Panc1 (cell line): ENCODE results near the gene PAQR4. TPM values are rescaled to one million over a fixed set of nuclear protein-coding genes. Genes with fewer than 3 reads are reported as not detected.

ENCODE experiments used
- ATAC-seq: fragments of 200-7000 bp; cut with Tn5 transposase; 2 replicates; pipeline ENCODE4 v1.9.1; 2020; ENCODE audit warnings: mild to moderate bottlenecking, moderate library complexity
- BruUV-seq: library from RNA; stranded (reverse); fragments of 400-500 nt; replicated peaks from 2 replicates; lab custom pipeline; 2021; lab: Mats Ljungman, UMichigan
- CTCF ChIA-PET: fragments of 300-600 bp; sonication (Branson Sonifier 250); formaldehyde crosslinking; loops from one replicate; lab custom pipeline; 2022; ENCODE audit warnings: antibody characterized with exemption; lab: Charles Lee
- POLR2A ChIA-PET: fragments of 300-600 bp; sonication (Branson Sonifier 250); formaldehyde crosslinking; loops from one replicate; lab custom pipeline; 2022; ENCODE audit warnings: antibody characterized with exemption; lab: Charles Lee
- DNase-seq: peaks from one replicate; pipeline ENCODE4 v3.0.0-alpha.2; 2010; ENCODE audit warnings: low read depth, low spot score
- H3K27ac ChIP-seq: 2 replicates; pipeline ENCODE4 v1.5.1; 2011; ENCODE audit warnings: mild to moderate bottlenecking, low read length, inconsistent platforms
- H3K27me3 ChIP-seq: fragments of 200-500 bp; sonication (Bioruptor generic); 2 replicates; pipeline ENCODE4 v1.6.0; 2014; ENCODE audit warnings: low read length, inconsistent platforms; ENCODE audit not compliant: control insufficient read depth, insufficient read depth
- H3K36me3 ChIP-seq: fragments of 200-500 bp; sonication (Bioruptor generic); 2 replicates; pipeline ENCODE4 v1.5.1; 2014; ENCODE audit warnings: inconsistent platforms, mild to moderate bottlenecking, low read length, moderate library complexity; ENCODE audit not compliant: control insufficient read depth, insufficient read depth
- H3K4me1 ChIP-seq: 2 replicates; pipeline ENCODE4 v1.5.1; 2011; ENCODE audit warnings: inconsistent platforms, mild to moderate bottlenecking, low read length, moderate library complexity; ENCODE audit not compliant: control insufficient read depth, insufficient read depth
- H3K4me3 ChIP-seq, 2 experiments: 2 replicates each; pipeline ENCODE4 v1.5.1; 2011 to 2012; ENCODE audit warnings: low read depth in 2 of 2, low read length in 2 of 2, mild to moderate bottlenecking in 2 of 2, inconsistent platforms in 1 of 2, moderate library complexity in 1 of 2
- H3K9me3 ChIP-seq: fragments of 200-500 bp; sonication (Bioruptor generic); 2 replicates; pipeline ENCODE4 v1.5.1; 2014; ENCODE audit warnings: low read depth, mild to moderate bottlenecking, inconsistent platforms, low read length, moderate library complexity; ENCODE audit not compliant: control insufficient read depth, insufficient read depth
- POLR2AphosphoS5 ChIP-seq: IDR thresholded peaks from 2 replicates; pipeline ENCODE4 v1.6.1; 2012; ENCODE audit warnings: mild to moderate bottlenecking, low read depth, low read length, moderate library complexity
- SIN3A ChIP-seq: IDR thresholded peaks from 2 replicates; pipeline ENCODE4 v1.6.1; 2012; ENCODE audit warnings: low read depth, mild to moderate bottlenecking, low read length, moderate library complexity, borderline replicate concordance; ENCODE audit not compliant: insufficient read depth
- TCF7L2 ChIP-seq: IDR thresholded peaks from 2 replicates; pipeline ENCODE4 v1.6.1; 2011; ENCODE audit warnings: mild to moderate bottlenecking, low read depth, low read length, inconsistent platforms
- in situ Hi-C: cut with HindIII; loops from 2 replicates; pipeline ENCODE4 v1.10.0; 2016; ENCODE audit warnings: low sequenced_read_pairs, low pct_unique_long_range_greater_than_20kb
- intact Hi-C: fragments of 100-400 bp; cut with micrococcal nuclease; formaldehyde crosslinking; loops from one replicate; pipeline ENCODE4 v1.10.0; 2022; ENCODE audit not compliant: unreplicated experiment
- total RNA-seq: library from RNA; stranded (reverse); gene quantifications from one replicate; pipeline ENCODE4 v1.2.1, GENCODE V29; 2021; ENCODE audit not compliant: unreplicated experiment
- TF ChIP-seq, protein P1 (sequence below): fragments of 450-650 bp; IDR thresholded peaks from 2 replicates; pipeline ENCODE4 v1.5.1; 2017; ENCODE audit warnings: mild to moderate bottlenecking
- TF ChIP-seq, protein P2 (sequence below), 2 experiments: IDR thresholded peaks; 2 replicates each; pipeline ENCODE4 v1.6.1; 2011 to 2012; ENCODE audit warnings: low read depth in 2 of 2, control low read depth in 1 of 2, low read length in 1 of 2, mild to moderate bottlenecking in 1 of 2, moderate library complexity in 1 of 2; ENCODE audit not compliant: insufficient read depth in 1 of 2

Gene PAQR4
- total RNA-seq, 1 experiment from 2014 or later = 51.8 TPM

DNA sequence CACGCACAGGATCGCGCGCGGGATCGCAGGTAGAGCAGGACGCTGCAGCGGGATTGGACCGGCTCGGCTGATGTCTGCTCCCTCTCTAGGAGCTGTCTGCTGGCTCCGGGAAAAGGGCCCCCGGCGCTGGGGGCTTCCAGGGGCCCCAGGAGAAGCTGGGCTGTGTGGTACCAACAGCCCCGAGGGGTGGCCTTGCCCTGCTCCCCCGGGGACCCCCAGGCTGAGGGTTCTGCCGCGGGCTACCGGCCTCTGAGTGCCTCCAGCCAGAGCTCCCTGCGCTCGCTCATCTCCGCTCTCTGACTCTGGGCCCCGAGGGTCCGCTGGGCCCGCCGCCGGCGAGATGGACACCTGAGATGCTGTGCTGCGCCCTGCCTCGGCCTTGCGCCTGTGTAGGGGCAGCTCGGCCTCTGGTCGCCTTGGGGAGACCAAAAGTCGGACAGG lies 1.4 kb upstream of the PAQR4 start:
- in situ Hi-C loops (no loop called here), intact Hi-C loops (no loop called here)
- H3K27ac ChIP-seq = no peak overlapping the region; the same call in 1 of the 2 replicates
- ATAC-seq (no peak), DNase-seq (no peak)
- ChIA-PET CTCF (no interaction called here), POLR2A (no interaction called here)
- TF ChIP-seq SIN3A (no peak), TCF7L2 (no peak), POLR2AphosphoS5 (no peak)
- TF ChIP-seq, protein P1, sequence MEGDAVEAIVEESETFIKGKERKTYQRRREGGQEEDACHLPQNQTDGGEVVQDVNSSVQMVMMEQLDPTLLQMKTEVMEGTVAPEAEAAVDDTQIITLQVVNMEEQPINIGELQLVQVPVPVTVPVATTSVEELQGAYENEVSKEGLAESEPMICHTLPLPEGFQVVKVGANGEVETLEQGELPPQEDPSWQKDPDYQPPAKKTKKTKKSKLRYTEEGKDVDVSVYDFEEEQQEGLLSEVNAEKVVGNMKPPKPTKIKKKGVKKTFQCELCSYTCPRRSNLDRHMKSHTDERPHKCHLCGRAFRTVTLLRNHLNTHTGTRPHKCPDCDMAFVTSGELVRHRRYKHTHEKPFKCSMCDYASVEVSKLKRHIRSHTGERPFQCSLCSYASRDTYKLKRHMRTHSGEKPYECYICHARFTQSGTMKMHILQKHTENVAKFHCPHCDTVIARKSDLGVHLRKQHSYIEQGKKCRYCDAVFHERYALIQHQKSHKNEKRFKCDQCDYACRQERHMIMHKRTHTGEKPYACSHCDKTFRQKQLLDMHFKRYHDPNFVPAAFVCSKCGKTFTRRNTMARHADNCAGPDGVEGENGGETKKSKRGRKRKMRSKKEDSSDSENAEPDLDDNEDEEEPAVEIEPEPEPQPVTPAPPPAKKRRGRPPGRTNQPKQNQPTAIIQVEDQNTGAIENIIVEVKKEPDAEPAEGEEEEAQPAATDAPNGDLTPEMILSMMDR = no peak
- TF ChIP-seq, protein P2, sequence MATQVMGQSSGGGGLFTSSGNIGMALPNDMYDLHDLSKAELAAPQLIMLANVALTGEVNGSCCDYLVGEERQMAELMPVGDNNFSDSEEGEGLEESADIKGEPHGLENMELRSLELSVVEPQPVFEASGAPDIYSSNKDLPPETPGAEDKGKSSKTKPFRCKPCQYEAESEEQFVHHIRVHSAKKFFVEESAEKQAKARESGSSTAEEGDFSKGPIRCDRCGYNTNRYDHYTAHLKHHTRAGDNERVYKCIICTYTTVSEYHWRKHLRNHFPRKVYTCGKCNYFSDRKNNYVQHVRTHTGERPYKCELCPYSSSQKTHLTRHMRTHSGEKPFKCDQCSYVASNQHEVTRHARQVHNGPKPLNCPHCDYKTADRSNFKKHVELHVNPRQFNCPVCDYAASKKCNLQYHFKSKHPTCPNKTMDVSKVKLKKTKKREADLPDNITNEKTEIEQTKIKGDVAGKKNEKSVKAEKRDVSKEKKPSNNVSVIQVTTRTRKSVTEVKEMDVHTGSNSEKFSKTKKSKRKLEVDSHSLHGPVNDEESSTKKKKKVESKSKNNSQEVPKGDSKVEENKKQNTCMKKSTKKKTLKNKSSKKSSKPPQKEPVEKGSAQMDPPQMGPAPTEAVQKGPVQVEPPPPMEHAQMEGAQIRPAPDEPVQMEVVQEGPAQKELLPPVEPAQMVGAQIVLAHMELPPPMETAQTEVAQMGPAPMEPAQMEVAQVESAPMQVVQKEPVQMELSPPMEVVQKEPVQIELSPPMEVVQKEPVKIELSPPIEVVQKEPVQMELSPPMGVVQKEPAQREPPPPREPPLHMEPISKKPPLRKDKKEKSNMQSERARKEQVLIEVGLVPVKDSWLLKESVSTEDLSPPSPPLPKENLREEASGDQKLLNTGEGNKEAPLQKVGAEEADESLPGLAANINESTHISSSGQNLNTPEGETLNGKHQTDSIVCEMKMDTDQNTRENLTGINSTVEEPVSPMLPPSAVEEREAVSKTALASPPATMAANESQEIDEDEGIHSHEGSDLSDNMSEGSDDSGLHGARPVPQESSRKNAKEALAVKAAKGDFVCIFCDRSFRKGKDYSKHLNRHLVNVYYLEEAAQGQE (IDR thresholded peaks at IDR 0.05; ENCODE audit: insufficient read depth in 1 of 2, low read depth in 2 of 2, low read length in 1 of 2) = no peak
- H3K9me3 ChIP-seq = no peaks in the 10 kb centered on the region
- no peaks in the 10 kb centered on the region for H3K27me3 ChIP-seq
- peaks cover 35% of the 10 kb centered on the region for H3K4me1 ChIP-seq
- no peaks in the 10 kb centered on the region; the same call in 1 of the 2 replicates for H3K36me3 ChIP-seq
- no TSS peak for BruUV-seq
- no peak overlapping the region for H3K4me3 ChIP-seq

DNA sequence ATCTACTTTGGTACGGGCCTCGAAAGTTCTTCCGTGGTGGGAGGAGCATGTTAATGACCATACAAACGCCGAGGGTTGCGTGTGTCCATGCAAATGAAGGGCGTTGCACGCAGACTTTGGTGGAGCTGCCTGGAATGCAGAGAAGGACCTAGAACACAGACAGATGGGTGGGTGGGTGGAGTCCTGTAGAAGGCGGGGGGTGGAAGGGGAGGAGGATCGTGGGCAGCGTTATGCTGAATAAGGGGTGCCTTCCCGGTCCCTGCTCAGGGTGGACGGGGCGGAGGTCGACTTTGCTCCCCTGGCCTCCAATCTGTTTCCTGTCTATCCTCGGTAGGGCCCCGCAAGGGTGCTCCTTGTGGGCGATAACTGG lies 795 bp upstream of the PAQR4 start:
- Histone ChIP-seq H3K4me3 (peak overlapping the region; percentile 69 to 70), H3K9me3 (no peaks in the 10 kb centered on the region), H3K4me1 (peaks cover 38% of the 10 kb centered on the region), H3K27ac (peak overlapping the region; percentile 40; the same call in 1 of the 2 replicates), H3K36me3 (no peaks in the 10 kb centered on the region; the same call in 1 of the 2 replicates), H3K27me3 (no peaks in the 10 kb centered on the region)
- in situ Hi-C loops = no loop called here
- ChIA-PET CTCF (no interaction called here), POLR2A (no interaction called here)
- no peak for ATAC-seq
- BruUV-seq = no TSS peak
- TF ChIP-seq, protein P2 (IDR thresholded peaks at IDR 0.05; ENCODE audit: insufficient read depth in 1 of 2, low read depth in 2 of 2, low read length in 1 of 2) = no peak
- intact Hi-C loops = no loop called here
- DNase-seq = no peak
